GM19397 (cell line): ENCODE results near the gene KLK1.
"Not testable (repeated sequence)": the region's sequence is repeated elsewhere in the genome, so short reads cannot be mapped to it uniquely, and the experiment has no call there.

Source experiments
- ATAC-seq: cut with Tn5 transposase; IDR thresholded peaks from one replicate; pipeline ENCODE4 v1.9.1; 2021; ENCODE audit warnings: mild to moderate bottlenecking, moderate library complexity; ENCODE audit not compliant: unreplicated experiment

KLK1 gene

GRCh38 chr19:50817941-50818858 lies 5.4 kb downstream of the KLK1 start:
- peak; percentile 61 for ATAC-seq

DNA sequence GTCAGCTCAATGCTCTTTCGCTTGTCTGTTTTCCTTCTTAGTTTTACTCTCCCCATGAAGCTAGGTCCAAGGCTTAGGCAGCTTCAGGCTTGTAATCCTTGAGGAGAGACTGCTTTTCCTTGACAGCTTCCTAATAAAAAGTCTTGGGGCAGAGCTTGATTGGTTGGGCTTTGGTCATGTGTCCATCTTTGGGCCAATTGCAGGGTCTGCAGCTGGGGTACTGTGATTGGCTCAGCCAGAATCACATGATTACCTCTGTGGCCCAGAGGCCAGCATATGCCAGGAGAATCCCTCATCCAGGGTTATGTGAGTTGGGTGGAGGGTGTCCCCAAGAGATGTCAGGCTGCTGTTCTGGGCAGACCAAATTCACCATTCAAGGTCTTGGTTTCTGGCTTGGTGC lies 8.1 kb downstream of the KLK1 start:
- no peak for ATAC-seq

GRCh38 chr19:50814883-50815282 lies 8.7 kb downstream of the KLK1 start:
- no peak for ATAC-seq

DNA sequence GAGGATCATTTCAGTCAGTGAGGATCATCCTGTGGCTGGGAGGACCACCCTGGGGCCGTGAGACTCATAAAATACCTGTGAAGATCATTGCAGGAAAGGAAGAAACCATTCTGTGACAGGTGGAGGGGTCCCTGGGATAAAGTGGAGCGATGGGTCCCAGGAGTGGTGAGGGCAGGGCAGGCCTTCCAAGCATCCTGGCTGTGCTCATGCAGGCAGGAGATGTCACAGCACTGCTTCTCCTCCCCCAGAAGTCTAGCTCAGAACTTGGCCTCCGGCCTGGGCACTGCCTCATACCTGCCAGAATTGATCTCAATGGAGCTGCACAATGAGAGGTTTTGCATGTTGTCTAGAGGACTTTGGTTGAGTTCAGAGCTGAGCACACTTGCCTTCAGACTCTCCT lies 11.1 kb downstream of the KLK1 start:
- ATAC-seq = no peak

- ATAC-seq = not testable (repeated sequence)
These were observed 11.9 kb downstream of the KLK1 start for GRCh38 chr19:50811622-50812238.

GRCh38 chr19:50808856-50809255 lies 14.7 kb downstream of the KLK1 start:
- ATAC-seq = no peak

- ATAC-seq = peak; percentile 92
These were observed 18.9 kb downstream of the KLK1 start for GRCh38 chr19:50804420-50805272.

- peak; percentile 12 for ATAC-seq
These were observed 19.8 kb downstream of the KLK1 start for GRCh38 chr19:50803633-50804419.

GRCh38 chr19:50801107-50801506 lies 22.5 kb downstream of the KLK1 start:
- ATAC-seq = no peak

GRCh38 chr19:50799547-50799851 lies 24.1 kb downstream of the KLK1 start:
- no peak for ATAC-seq

GRCh38 chr19:50798659-50799546 lies 24.7 kb downstream of the KLK1 start:
- ATAC-seq = no peak

- ATAC-seq = no peak
These were observed 25.6 kb downstream of the KLK1 start for GRCh38 chr19:50797781-50798658.

- no peak for ATAC-seq
These were observed 26.2 kb downstream of the KLK1 start for GRCh38 chr19:50797429-50797780.

DNA sequence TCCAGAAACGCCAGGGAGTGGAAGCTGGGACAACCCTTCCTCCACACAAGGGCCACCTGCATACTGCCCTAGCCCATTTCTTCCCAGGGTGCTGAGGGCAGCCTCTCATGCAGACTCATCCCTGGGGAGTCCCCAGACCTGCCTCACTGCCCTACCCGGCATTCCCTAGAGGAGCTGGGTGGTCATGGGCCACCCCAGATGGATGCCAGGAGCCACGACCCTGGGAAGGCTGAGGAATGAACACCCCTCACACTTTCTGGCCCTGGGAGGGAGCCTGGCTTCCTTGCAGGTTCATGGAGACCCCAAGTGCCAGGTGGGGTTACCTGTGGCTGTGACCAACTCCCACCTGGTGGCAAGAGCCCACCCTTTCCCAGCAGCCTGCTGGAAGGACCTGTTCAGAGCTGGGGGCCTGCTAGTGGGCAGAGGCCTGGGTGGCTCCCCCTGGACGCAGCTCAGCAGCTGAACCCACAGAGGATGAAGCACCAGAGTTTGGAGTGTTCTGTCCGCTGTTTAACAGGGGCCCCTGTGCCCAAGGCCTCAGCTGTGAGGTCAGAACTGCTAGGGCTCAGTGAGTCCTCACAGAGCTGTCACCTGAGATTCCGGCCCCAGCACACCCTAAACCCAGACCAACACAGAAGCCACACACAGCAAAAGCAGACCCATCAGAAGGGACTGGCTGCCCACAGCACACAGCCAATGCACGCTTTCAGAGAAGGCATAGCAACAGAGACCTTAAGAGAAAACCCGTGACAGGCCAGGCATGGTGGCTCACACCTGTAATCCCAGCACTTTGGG lies 26.8 kb downstream of the KLK1 start:
- ATAC-seq = no peak

GRCh38 chr19:50796128-50796633 lies 27.4 kb downstream of the KLK1 start:
- no peak for ATAC-seq

DNA sequence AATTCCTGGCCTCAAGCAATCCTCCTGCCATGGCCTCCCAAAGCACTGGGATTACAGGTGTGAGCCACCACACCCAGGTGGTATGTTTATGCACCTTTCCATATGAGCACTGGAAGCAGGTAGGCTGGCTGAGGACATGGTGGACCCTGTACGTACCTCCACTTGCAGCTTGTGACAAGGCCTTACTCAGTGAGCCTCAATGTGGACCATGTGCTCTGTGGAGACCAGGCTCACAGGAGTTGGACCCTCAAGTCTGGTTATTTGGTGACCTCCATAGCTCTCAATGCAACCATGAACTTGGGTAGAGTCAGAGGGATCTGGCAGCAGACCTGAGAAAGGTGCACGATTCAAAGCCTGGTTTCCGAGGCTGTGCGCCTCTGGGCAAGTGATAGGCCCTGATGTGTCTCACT lies 27.9 kb downstream of the KLK1 start:
- ATAC-seq = no peak

DNA sequence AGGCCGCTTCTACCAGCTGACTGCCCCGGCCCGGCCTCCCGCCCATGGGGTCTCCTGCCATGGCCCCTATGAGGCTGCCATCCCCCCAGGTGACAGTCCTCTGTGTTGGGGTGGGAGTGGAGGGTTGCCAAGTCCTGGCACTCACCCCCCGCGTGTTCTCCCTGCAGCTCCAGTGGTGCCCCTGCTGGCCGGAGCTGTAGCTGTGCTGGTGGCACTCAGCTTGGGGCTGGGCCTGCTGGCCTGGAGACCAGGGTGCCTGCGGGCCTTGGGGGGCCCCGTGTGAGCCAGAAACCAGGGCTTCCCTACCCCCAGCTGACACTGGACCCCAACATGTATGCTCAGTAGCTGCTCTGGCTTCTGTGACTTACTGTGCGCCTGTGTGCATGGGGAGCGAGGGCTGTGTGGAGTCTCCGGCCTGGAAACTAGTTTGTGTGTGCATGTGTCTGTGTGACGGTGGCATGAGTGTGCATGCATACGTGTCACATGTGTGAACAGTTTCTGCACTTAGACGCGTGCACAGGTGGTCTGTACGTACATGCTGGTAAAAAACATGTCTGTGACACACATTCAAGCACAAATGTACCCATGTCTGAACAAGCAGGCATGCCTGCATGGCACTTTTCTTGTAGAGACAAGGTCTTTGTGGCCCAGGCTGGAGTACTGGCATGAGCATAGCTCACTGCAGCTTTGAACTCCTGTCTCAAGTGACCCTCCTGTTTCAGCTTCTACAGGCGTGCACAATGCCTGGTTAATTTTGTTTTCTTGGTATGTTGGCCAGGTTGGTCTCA lies 28.5 kb downstream of the KLK1 start:
- ATAC-seq = no peak
